ENCODE measurements around the gene SUN2. TPM values are rescaled to one million over a fixed set of nuclear protein-coding genes. Genes with fewer than 3 reads are reported as not detected.

The SUN2 gene
- polyA plus RNA-seq, 3 donors, result 50.4 to 72.6 (median 66.3) TPM

DNA sequence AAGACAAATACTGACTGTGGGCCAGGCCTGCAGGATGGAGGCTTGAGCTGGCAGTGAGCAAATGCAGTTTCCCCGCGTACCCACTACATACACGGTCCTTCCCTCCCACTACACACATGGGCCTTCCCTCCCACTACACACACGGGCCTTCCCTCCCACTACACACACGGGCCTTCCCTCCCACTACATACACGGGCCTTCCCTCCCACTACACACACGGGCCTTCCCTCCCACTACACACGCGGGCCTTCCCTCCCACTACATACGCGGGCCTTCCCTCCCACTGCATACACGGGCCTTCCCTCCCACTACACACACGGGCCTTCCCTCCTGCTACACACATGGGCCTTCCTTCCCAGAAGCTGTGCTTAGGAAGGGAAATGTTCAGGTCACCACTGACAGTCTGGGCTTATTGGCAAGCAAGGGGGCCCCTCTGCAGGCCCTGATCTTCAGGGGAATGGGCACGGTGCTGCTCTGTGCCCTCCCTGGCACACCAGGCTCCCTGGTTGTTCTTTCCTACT lies 27.4 kb upstream of the SUN2 start:
- DNase-seq (ENCODE audit: extremely low read depth in 1 of 11, low read depth in 9 of 11, low spot score in 4 of 11), result no peak

DNA sequence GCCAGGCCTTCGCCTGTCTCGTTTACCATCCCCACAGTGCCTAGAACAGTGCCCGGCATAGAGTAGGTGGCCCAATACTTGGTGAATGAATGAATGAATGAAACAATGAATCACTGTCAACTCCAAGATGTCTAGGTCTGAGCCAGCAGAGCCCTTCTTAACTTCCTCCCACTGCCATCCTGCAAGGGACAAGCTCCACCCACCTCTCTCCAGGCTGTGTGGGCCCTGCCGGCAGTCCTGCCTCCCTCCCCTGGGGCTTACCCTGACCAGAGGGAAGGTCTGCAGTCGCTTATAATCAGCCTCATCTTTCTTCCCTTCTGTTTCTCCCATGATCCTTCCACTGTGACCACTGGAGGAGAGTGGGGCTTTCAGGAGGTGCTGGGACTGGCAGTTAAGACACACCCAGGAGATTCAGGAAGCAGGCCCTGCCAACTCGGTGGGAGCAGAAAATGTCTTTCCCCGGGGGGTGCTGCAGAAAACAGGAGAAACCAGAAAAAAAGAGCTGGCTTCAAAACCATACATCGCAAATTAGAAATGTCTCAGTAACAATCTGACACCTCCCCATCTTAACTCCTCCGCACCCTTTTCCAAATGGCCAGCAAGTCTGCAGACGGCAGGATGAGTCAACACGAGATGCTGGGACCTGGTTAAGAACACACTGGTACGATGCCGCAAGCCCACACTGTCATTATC lies 26.8 kb upstream of the SUN2 start:
- DNase-seq (ENCODE audit: extremely low read depth in 1 of 11, low read depth in 9 of 11, low spot score in 4 of 11), result no peak

DNA sequence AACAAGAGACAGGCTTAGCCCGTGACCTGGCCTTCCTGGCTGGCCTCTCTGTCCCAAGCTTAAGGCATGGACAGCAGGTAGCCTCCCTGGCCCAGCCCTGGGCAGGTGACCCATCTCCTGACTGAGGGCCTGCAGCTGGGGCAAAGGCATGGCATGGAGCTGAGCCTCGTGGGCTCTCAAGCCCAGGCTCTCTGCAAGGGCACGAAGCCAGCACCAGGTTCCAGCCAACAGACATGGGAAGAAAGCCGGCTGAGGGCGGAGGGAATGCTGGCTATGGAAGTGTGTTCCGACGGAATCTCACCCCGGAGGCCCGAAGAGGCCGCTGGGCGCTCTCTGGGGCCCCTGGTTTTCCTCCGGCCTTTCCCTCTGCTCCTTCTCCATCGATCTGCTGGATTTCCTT lies 25.2 kb upstream of the SUN2 start:
- DNase-seq (ENCODE audit: extremely low read depth in 1 of 11, low read depth in 9 of 11, low spot score in 4 of 11), result no peak

DNA sequence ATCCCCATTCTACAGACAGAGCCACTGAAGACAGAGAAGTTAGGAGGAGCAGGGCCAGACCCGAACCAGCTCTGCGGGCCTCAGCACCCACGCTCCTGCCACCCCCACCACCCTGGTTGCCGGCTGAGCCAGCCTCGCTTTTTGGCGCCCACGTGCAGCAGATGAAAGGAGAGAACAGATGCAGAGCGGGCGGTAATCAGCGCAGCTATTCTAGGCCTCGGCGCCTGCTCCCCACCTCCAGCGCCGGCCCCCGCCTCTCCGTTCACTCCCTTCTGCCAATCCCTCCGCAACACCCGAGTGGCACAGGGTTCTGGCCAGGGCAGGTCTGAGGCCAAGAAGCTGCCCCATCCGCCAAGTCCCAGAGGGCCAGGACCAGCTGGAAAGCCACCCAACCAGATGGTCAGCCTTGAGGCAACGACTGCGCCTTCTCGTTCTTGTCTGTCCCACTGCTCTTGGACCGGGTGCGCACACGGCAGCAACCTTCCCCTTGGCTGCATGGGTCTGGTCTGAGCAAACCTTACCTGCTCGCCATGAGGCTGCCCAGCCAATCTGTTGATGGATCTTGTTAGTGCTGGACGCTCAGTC lies 21.4 kb upstream of the SUN2 start:
- DNase-seq (ENCODE audit: extremely low read depth in 1 of 11, low read depth in 9 of 11, low spot score in 4 of 11), result no peak

DNA sequence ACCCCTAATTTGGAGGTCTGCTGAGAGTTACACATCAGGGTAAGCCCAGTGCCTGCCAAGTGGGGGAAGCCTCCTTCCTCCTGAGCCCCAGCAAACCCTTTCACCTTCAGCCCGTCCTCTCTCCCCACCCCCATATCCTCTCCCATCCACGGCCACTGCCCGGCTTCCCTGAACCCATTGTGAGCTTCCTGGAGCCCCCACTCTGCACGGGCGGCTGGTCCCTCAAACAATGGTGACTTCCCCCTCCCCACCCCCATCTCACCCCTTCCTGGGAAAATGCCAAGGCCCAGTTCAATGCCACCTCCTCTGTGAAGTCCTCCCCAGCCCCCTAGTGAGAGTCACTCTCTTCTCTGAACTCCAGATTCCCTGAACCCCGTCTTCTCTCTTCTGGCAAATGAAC lies 20.3 kb upstream of the SUN2 start:
- no peak for DNase-seq (ENCODE audit: extremely low read depth in 1 of 11, low read depth in 9 of 11, low spot score in 4 of 11)

DNA sequence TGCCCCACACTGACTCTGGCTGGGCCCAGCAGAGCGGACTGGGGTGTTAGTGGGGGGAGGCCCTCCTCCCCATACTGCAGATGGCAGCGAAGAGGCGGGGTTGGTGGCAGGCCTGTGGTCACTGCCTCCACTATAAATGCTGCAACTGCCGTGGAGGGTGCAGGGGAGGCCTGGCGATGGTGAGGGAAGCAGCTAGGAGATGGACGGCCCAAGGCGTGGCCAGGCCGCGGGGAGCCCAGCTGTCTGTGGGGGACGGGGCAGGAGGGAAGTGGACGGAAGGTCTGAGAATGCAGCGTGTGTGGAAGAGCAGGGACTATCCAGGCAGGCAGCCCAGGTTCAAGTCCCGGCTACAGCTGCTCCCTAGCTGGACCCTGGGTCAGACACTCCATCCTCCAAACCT lies 19.9 kb upstream of the SUN2 start:
- no peak for DNase-seq (ENCODE audit: extremely low read depth in 1 of 11, low read depth in 9 of 11, low spot score in 4 of 11)

DNA sequence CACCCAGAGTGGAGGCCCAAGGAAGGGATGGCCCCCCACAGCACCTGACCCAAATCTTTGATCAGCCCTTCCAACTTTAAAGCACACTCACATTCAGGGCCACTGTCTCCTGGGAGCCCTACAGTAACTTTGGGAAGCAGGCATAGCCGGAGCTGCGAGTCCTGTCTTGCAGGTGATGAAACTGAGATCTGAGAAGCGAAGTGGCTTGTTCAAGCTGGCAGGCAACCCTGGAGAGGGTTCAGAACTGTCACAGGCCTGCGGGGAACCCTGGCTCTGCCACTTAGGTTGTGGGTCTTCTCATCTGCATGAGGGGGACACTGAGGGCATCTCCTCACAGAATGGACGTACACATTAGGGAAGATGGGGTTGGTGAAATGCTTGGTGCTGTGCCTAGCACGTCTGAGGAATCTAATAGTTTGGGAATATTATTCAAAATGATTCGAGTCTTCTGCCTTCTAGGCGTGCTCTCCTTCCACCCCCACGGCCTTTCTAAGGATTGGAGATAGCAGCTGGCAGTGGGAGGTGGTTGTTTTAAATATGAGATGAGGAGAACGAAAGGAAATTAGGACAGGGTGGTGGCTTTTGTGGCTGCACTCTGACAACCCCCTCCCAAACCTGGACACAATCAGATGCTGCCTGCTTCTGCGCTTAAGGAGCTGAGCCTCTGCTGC lies 18.8 kb upstream of the SUN2 start:
- no peak for DNase-seq (ENCODE audit: extremely low read depth in 1 of 11, low read depth in 9 of 11, low spot score in 4 of 11)

DNA sequence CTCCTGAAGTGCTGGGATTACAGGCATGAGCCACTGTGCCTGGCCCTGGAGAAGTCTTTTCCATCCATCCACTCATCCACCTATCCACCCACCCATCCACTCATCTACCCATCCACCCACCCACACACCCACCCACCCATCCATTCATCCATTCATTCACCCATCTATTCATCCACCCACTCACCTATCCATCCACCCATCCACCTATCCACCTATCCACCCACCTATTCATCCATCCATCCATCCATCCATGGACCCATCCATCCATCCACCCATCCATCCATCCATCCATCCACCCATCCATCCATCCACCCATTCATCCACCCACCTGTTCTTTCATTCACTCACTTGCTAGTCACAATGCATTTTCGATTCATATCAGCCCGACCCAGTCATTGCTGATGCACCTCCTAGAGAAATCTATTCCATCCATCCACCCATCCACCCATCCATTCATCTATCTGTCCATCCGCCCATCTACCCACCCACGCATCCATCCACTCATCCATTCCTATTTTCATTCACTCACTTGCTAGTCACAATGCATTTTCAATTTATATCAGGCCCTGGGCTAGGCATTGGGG lies 17.7 kb upstream of the SUN2 start:
- DNase-seq (ENCODE audit: extremely low read depth in 1 of 11, low read depth in 9 of 11, low spot score in 4 of 11), result no peak

DNA sequence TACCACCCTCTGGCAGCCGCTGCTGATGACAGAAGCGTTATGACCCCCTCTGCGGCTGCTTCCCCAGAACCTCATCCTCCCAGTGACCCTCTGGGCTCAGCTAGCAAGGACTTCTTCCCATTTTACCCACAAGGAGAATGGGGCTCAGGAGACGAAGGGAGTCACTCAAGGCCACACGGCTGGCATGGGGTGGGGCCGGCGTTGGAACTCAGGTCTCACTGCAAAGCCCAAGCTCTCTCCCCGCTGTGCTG lies 16.8 kb upstream of the SUN2 start:
- DNase-seq (ENCODE audit: extremely low read depth in 1 of 11, low read depth in 9 of 11, low spot score in 4 of 11), result no peak

DNA sequence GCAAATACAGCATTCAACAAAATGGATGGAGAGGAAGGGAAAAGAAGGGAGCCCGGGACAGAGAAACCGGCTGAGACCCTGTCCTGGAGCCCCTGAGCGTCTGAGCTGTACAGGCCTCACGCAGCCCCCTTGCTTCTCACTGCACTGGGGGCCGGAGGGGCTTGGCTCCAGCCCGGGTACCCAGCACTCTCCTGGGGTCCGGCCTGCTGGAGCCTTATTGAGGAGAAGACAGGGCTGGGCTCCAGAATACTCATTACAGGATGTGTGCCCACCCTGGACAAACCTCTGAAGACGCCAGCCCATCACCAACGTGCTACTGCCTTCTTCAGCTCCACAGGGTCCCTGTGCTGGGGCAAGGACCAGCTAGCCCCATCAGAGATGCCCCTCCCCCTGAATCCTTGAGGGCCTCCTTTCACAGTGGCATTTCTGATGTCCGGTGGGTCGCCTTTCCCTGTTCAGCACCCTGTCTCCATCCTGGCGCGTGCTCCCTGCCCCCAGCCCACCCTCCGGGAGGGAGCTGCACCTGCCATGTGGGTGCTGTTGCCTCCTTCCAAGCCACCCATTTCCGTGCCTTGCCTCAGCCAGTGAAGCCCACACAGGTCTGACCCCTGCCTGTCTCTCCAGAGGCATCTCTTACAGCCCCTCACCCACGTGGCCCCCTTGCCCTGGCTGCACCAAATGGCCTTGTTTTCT lies 14.6 kb upstream of the SUN2 start:
- no peak for DNase-seq (ENCODE audit: extremely low read depth in 1 of 11, low read depth in 9 of 11, low spot score in 4 of 11)

DNA sequence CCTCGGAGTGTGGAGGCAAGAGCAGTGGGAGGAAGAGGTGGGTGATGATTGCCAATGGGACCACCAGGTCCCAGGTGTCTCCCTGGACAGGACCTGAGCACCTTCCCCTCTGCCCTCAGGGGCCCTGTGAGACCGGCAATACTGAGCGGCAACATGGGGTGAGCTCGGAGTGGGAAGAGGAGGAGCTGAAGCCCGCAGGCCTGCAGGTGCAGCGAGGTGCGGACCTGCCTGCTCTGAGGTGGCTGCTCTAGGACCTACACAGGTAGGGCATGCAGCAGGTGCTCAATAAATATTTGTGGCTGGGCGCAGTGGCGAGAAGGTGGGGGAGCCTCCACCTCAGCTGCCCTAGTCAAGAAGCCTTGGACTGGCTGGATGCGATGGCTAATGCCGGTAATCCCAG lies 12.2 kb upstream of the SUN2 start:
- DNase-seq (ENCODE audit: extremely low read depth in 1 of 11, low read depth in 9 of 11, low spot score in 4 of 11), result no peak

DNA sequence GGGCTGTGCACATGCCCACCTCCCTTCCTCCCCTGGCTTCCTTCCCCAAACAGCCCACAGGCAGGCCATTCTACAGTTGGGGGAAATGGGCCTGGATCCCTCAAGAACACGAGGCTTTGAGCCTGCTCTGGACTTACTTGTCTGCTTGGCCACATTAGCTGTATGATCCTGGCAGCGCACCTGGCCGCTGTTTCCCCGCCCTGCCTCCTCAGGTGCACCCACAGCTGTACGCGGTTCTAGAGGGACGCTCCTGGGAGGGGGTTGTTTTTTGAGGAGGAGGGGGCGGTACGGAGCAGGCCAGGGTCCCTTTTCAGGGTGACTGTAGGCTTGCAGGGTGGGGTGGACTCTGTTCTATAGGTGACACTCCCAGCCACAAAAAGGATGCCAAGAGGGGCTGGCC lies 11.5 kb upstream of the SUN2 start:
- no peak for DNase-seq (ENCODE audit: extremely low read depth in 1 of 11, low read depth in 9 of 11, low spot score in 4 of 11)

DNA sequence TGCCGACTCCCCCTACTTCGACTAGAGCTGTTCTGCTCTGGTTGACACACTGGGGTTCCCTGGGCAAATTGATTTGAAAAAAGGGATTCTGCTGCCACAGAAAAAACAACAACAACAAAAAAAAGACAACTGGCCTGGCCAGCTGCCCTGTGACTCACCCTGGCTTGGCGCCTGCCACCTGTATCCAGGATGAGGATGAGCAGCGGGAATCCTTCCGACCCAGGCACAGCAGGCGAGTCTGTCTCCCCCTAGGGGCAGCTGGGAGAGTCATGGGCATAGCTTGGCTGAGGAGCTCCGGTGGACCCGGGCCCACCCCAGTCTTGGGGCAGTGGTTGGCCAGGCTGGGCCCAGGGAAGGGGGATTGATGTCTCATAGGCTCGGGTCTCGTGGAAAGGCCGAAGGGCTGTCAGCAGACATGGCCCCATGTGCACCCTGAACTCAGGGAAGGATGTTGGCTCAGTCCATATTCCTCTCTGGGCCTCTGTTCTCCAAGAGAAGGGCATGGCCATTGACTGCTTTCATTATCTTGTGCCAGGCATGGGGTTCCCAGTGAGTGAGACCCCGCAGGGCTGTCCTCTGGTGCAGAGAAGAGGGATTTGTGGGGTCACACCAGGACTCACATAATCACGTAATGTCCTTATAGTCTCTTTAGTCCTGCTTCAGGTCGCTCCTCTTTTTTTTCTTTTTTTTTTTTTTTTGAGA lies 10.4 kb upstream of the SUN2 start:
- no peak for DNase-seq (ENCODE audit: extremely low read depth in 1 of 11, low read depth in 9 of 11, low spot score in 4 of 11)

DNA sequence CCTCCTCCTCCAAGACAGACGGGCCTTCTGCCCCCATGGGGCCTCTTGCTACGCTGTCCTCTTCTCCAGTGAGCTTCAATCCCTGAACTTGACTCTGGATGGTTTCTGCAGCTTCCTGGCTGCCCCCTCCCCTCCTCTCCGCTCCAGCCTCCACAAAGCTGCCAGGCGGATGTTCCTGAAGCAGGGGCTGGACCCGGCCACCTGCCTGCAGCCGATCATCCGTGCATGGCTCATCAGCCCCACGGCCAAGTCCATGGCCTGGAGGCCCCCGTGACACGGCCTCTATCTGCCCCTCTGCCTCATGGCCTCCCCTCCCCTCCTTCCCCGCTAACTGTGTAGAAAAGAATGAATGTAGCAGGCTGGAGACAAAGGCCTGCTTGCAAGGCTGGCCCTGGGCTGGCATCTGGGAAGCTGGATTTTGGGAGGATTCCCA lies 6.8 kb upstream of the SUN2 start:
- no peak for DNase-seq (ENCODE audit: extremely low read depth in 1 of 11, low read depth in 9 of 11, low spot score in 4 of 11)

DNA sequence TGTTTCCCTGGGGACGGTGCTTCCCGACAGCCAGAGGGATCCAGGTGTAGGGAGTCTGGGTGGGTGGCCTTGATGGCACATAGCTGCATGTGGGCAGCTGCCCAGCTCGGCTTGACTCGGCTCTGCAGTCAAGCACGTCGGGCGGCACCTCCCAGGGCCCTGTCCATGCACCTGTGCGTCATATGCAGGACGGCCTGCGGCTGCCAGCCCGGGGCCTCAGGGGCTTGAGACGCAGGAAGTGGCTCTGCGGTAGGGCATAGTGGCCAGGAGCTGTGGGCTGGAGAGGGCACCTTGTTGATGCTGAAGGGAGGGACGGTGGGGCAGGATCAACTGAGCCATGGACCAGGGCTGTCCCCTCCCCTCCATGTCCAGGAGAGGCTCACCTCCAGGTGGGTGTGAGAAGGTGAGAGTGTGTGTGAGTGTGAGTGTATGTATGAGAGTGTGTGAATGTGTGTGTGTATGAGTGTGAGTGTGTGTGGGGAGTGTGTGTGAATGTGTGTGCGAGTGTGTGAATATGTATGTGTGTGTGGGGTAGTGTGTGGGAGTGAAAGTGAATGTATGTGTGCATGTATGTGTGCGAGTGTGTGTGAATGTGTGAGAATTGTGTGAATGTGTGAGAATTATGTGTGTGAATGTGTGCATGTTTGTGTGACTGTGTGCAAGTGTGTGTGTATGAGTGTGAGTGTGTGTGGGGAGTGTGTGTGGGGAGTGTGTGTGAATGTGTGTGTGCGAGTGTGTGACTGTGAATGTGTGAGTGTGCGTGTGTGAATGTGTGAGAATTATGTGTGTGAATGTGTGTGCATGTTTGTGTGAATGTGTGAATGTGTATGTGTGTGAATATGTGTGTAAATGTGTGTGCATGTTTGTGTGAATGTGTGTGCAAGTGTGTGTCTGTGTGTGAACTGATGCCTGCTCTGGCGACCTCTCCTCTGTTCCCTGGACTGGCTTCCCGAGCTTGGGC lies 5.7 kb upstream of the SUN2 start:
- no peak for DNase-seq (ENCODE audit: extremely low read depth in 1 of 11, low read depth in 9 of 11, low spot score in 4 of 11)

DNA sequence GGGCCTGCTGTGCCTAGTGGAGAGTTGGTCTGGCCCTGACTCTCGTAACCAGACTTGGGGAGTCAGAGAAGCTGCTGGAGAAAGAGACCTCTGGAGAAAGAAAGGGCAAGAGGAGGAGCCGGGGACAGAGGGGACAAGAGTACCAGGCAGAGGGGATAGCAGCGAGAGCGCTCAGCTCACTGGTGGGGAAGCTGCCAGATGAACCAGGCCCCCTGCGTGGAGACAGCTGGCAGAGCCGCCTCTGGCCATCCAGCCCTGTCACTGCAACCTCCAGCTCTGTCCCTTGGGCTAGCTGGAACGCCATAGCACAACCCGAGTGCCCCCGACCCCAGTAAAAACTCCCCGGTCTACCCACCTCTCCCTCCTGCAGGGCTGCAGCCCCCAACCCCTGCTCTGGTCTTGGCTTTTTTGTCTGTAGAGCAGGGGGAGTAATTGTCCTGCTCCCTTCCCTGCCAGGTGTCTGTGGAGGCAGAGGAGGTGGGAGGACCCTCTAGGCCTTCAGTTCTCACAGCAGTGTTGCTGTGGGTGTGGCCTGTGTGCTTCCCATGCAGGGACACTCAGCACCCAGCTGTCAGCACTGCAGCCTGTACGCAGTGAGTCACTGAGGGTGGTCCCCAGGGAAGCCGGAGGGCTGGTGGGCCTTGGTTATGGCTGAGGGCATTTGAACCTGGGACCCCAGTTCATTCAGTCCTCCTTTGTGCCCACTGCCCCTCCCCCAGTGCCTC lies 4.8 kb upstream of the SUN2 start:
- no peak for DNase-seq (ENCODE audit: extremely low read depth in 1 of 11, low read depth in 9 of 11, low spot score in 4 of 11)

DNA sequence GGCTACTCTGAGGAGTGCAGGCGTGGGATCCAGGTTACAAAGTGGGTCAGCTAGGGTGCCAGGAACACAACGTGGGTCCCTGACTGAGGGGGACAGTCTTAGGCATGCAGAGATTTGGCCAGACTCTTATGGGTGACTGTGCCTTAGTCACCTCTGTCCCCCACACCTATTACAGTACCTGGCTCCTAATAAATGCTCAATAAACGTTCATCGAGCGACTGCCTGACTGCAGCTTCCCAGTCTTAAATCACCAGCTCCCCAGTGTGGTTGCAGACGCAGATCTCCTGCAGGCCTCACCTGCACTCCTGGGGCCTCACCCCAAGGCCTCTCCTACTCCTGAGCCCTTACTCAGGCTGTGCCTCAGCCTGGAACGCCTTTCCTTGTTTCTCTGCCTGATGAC lies 3.2 kb upstream of the SUN2 start:
- DNase-seq (ENCODE audit: extremely low read depth in 1 of 11, low read depth in 9 of 11, low spot score in 4 of 11), result no peak

Data from renal cortex interstitium (tissue), 11 donors.